Suprapubic skin (tissue), 4 donors: ENCODE data around the gene MMAB.

Experiments used
- POLR2A ChIP-seq, 2 donors: fragments of 450-650 bp; IDR thresholded peaks; one replicate each; pipeline ENCODE4 v1.6.1; 2017; ENCODE audit warnings: antibody characterized with exemption in 2 of 2, mild to moderate bottlenecking in 2 of 2, moderate library complexity in 2 of 2
- POLR2AphosphoS5 ChIP-seq, 3 donors: sonication (generic); formaldehyde crosslinking; IDR thresholded peaks; one replicate each; pipeline ENCODE4 v1.6.1; 2017; ENCODE audit warnings: antibody characterized with exemption in 3 of 3

GRCh38 chr12:109594556-109595317 is 21.4 kb upstream of the MMAB start:
- TF ChIP-seq POLR2AphosphoS5 (IDR thresholded peaks at IDR 0.05) (no peak), POLR2A (IDR thresholded peaks at IDR 0.05) (no peak)
